Stimulated activated CD8-positive, alpha-beta memory T cell treated with anti-CD3 and anti-CD28 coated beads, Interleukin-12 subunit alpha, Interleukin-12 subunit beta, amount 100 ng/mL, for 24 hours (primary cell): ENCODE data around the gene TMEM63C.
"Not testable (repeated sequence)": the region's sequence is repeated elsewhere in the genome, so short reads cannot be mapped to it uniquely, and the experiment has no call there.

ENCODE experiments used
- DNase-seq: peaks from one replicate; pipeline ENCODE4 v3.0.0-alpha.2; 2020; ENCODE audit errors: extremely low read depth

The TMEM63C gene

DNA sequence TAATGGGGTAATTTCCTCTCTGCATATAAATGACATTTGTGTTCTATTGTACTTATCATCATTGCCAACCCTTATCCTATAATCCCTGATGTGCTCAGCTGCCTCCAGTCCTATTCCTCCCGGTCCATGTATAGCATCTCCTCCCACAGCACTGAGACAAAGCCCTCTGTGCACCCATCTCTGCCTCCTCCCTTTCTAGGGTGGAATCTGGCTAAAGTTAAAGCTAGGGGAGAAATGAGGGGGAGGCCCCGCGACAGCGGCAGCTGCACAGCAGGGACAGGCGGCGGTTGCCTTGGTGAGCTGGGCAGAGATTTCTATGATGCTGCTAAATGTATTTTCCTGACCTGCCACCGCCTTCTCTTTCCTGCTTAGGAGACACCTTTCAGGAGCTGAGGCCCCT, 27.2 kb upstream of the TMEM63C start:
- no peak for DNase-seq

- no peak for DNase-seq
These were observed 26.5 kb upstream of the TMEM63C start for GRCh38 chr14:77155083-77155482.

GRCh38 chr14:77157740-77158139, 23.9 kb upstream of the TMEM63C start:
- DNase-seq, result no peak

DNA sequence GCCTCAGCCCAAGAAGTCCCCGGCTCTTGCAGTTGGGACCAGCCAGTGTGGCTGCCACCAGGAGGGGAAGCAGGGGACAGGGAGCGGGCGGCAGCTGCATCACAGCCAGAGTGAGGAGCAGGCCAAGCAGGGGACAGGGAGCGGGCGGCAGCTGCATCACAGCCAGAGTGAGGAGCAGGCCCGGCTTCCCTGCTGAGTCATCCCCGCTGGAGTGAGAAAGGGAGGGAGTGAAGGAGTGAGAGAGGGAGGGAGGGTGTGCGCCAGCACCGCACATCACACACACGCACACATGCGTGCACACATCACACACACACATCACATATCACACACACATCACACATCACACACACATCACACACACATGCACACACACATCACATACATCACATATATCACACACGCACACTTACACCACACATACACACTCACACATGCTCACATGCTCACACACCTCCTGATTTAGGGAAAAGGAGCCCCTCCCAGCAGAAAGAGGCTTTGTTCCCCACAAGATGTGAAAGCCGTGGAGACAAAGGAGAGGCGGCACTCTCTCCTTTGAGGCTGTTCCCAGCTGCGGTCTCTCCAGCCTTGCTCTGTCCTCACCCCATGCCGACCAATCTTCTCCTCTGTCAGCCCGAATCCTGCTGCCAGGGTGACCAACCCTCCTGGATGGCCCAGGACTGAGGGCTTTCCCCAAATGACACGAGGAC, 23.3 kb upstream of the TMEM63C start:
- no peak for DNase-seq

GRCh38 chr14:77158882-77159255, 22.7 kb upstream of the TMEM63C start:
- DNase-seq, result no peak

DNA sequence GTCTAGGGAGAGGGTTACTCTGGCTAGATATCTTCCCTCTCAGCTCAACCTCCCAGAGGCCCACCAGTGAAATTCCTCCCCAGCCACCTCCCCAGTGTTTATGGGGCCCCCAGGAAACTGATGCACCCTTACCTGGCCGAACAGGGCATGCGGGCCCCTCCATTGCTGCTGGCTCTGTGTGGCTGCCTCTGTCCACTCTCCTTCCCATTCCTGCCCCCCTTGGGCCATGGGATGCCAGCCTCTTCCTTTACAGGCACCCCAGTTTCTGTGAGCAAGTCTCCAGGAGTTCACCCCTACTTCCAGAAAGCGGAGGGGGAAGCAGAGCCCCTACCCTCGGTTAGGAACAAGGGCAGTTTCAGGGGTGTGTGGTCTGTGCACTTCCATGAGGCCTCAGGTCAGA, 20.6 kb upstream of the TMEM63C start:
- DNase-seq, result no peak

GRCh38 chr14:77170045-77170444, 11.6 kb upstream of the TMEM63C start:
- no peak for DNase-seq

DNA sequence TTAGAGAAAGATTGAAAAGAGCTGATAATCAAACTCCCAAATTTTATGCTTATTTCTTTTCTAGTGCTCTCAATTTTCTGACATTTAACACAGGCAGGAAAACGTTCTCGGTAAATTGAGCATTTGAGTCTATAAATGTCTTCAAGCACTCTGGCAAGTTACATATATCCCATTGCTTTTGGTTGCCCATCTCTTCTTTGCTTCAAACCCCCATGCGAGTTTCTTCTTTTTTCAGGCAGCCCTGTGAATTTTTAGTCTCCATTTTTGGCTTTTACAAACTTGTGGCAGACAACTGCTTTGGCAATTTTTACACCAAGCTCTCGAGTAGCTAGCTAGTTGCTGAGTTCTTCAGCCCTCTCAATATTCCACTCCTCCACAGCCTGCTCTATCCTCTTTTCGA, 8.7 kb upstream of the TMEM63C start:
- DNase-seq, result no peak

DNA sequence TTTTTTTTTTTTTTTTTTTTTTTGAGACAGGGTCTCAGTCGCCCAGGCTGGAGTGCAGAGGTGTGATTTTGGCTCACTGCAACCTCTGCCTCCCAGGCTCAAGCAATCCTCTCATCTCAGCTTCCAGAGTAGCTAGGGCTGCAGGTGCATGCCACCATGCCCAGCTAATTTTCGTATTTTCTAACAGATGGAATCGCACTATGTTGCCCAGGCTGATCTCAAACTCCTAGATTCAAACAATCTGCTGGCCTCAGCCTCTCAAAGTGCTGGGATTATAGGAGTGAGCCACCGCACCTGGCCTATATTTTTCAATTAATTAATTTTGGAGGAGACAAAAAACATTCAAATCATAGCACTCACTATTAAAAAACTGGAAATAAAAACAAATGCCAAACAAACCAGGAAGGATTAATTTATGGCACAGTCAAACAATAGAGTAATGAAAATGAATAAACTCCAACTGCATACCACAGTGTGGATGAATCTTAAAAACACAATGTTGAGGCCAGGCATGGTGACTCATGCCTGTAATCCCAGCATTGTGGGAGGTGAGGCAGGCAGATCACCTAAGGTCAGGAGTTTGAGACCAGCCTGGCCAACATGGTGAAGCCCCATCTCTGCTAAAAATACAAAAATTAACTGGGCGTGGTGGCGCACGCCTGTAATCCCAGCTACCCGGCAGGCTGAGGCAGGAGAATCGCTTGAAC, 7.5 kb upstream of the TMEM63C start:
- DNase-seq, result not testable (repeated sequence)

- DNase-seq, result no peak
These were observed 5.8 kb upstream of the TMEM63C start for GRCh38 chr14:77175843-77176242.

- DNase-seq, result no peak
These were observed 3.9 kb upstream of the TMEM63C start for GRCh38 chr14:77177702-77178101.

- no peak for DNase-seq
These were observed 2.9 kb upstream of the TMEM63C start for GRCh38 chr14:77178656-77179055.

GRCh38 chr14:77180726-77181602, 634 bp upstream of the TMEM63C start:
- no peak for DNase-seq

GRCh38 chr14:77183896-77184295, 2.3 kb downstream of the TMEM63C start:
- no peak for DNase-seq

- DNase-seq, result no peak
These were observed 2.9 kb downstream of the TMEM63C start for GRCh38 chr14:77184396-77185092.

DNA sequence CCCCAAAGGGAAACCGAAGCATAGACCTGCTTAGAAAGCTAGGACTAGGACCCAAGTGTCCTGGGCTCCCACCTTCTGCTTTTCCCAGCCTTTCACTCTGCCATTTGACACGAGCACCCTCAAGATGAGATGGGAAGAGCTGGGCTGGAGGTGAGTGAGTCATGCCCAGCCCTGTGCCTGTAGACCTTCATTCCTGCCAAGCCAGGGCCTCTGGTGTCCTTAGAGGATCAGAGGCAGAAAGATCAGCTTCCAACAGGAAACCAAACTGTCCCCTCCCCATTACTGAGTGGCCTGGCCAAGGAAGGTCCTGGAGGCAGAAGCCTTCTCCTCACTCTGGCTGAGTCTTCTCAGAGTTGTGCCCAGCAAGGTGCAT, 3.5 kb downstream of the TMEM63C start:
- DNase-seq, result no peak

GRCh38 chr14:77186911-77187648, 5.5 kb downstream of the TMEM63C start:
- no peak for DNase-seq

- DNase-seq, result no peak
These were observed 6.0 kb downstream of the TMEM63C start for GRCh38 chr14:77187649-77188012.

DNA sequence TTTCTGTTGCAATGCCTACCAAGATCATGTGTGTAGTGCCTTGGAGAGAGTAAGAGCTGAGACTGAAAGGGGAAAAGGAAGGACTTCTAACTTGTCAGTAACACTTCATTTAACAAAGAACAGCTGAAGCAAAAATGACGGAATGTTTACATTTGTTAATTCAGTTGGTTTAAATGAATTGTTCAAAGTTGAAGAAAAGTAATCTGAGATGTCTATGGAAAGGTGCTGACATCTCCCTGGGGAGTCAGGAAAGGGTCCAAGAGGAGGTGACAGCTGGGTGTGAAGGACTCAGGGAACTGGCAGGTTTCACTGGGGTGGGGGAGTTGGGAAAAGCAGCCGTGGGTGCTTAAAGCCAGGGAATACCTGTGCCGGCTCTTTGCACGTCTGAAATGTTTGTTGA, 7.9 kb downstream of the TMEM63C start:
- no peak for DNase-seq

DNA sequence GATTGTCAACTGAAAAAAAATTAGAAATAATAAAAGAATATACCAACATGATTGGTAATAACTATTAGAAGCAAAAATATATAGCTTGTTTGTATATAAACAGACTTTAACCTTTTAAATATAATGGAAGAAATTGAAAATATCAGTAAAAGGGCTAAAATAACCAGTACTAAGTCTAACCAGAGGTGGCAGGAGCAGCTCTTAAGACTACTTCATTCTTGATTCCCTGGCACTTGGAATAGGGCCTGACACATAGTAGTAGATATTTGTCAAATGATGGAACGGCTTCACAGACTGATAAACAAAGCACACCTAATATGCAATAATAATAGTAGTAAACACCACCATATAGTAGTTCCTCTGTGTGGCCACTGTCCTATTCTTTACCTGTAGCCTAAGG, 9.4 kb downstream of the TMEM63C start:
- no peak for DNase-seq

DNA sequence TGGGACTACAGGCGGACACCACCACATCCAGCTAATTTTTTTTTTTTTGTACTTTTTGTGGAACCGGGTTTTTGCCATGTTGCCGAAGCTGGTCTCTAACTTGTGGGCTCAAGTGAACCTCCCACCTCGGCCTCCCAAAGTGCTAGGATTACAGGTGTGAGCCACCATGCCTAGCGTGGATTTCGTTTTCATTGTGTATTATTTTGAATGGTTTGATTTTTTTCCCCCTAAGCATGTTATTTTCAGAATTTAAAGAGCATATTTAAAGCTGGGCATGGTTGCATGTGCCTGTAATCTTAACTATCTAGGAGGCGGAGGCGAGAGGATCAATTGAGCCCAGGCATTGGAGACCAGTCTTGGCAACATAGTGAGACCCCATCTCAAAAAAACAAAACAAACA, 13.1 kb downstream of the TMEM63C start:
- no peak for DNase-seq
